Measurements from ENCODE around the gene KCNQ1. TPM values are rescaled to one million over a fixed set of nuclear protein-coding genes. Genes with fewer than 3 reads are reported as not detected.
A peak's percentile ranks its signal among the peaks of the same experiment; 100 is the strongest.

The KCNQ1 gene
- total and polyA plus RNA-seq, 4 donors: 15.4 to 41.7 (median 26.2) TPM

GRCh38 chr11:2521081-2521732 lies 76.4 kb downstream of the KCNQ1 start:
- TF ChIP-seq CTCF (IDR thresholded peaks at IDR 0.05; ENCODE audit: control extremely low read depth, extremely low read depth): no peak
- no peaks in the 10 kb centered on the region for H3K36me3 ChIP-seq (ENCODE audit: control insufficient read depth in 4 of 4, insufficient read depth in 4 of 4, low read length in 4 of 4)
- no peak overlapping the region for H3K27ac ChIP-seq (ENCODE audit: low read depth in 1 of 2, low read length in 1 of 2)
- 86 to 90% methylated on average over 26 of the region's 26 CpGs for WGBS, 2 donors
- no peak overlapping the region for H3K4me3 ChIP-seq
- no peaks in the 10 kb centered on the region for H3K9me3 ChIP-seq (ENCODE audit: control insufficient read depth in 4 of 4, insufficient read depth in 3 of 4, low read length in 3 of 4)
- H3K9ac ChIP-seq (ENCODE audit: insufficient read depth in 1 of 2, low read length in 2 of 2): no peak overlapping the region
- ATAC-seq (ENCODE audit: insufficient read depth, low FRiP score): no peak
- no peak for DNase-seq
- H3K4me1 ChIP-seq (ENCODE audit: control insufficient read depth in 5 of 5, insufficient read depth in 5 of 5, low read length in 5 of 5): peaks cover 0 to 2% (median 0%) of the 10 kb centered on the region in 5 donors
- no peaks in the 10 kb centered on the region for H3K27me3 ChIP-seq (ENCODE audit: control insufficient read depth in 3 of 3, insufficient read depth in 3 of 3, low read length in 2 of 3)

- no peak for ATAC-seq (ENCODE audit: insufficient read depth, low FRiP score)
- WGBS, 2 donors: 91 to 93% methylated on average over 33 to 35 of the region's 35 CpGs
- Histone ChIP-seq H3K9me3 (ENCODE audit: control insufficient read depth in 4 of 4, insufficient read depth in 3 of 4, low read length in 3 of 4) (no peaks in the 10 kb centered on the region), H3K27me3 (ENCODE audit: control insufficient read depth in 3 of 3, insufficient read depth in 3 of 3, low read length in 2 of 3) (no peaks in the 10 kb centered on the region), H3K4me1 (ENCODE audit: control insufficient read depth in 5 of 5, insufficient read depth in 5 of 5, low read length in 5 of 5) (peaks cover 0 to 2% (median 0%) of the 10 kb centered on the region in 5 donors), H3K36me3 (ENCODE audit: control insufficient read depth in 4 of 4, insufficient read depth in 4 of 4, low read length in 4 of 4) (no peaks in the 10 kb centered on the region), H3K27ac (ENCODE audit: low read depth in 1 of 2, low read length in 1 of 2) (no peak overlapping the region), H3K4me3 (no peak overlapping the region), H3K9ac (ENCODE audit: insufficient read depth in 1 of 2, low read length in 2 of 2) (no peak overlapping the region)
- DNase-seq: peak in 1 of 3 donors; percentile 11
- no peak for TF ChIP-seq CTCF (IDR thresholded peaks at IDR 0.05; ENCODE audit: control extremely low read depth, extremely low read depth)
These were observed 77.2 kb downstream of the KCNQ1 start for GRCh38 chr11:2521733-2522630.

- no peak for TF ChIP-seq CTCF (IDR thresholded peaks at IDR 0.05; ENCODE audit: control extremely low read depth, extremely low read depth)
- H3K36me3 ChIP-seq (ENCODE audit: control insufficient read depth in 4 of 4, insufficient read depth in 4 of 4, low read length in 4 of 4): no peaks in the 10 kb centered on the region
- ATAC-seq (ENCODE audit: insufficient read depth, low FRiP score) (no peak), DNase-seq (peak in 1 of 3 donors; percentile 6)
- no peaks in the 10 kb centered on the region for H3K9me3 ChIP-seq (ENCODE audit: control insufficient read depth in 4 of 4, insufficient read depth in 3 of 4, low read length in 3 of 4)
- WGBS, 2 donors: 91 to 93% methylated on average over 17 of the region's 17 CpGs
- H3K4me1 ChIP-seq (ENCODE audit: control insufficient read depth in 5 of 5, insufficient read depth in 5 of 5, low read length in 5 of 5): peaks cover 0 to 2% (median 0%) of the 10 kb centered on the region in 5 donors
- H3K4me3 ChIP-seq: no peak overlapping the region
- no peaks in the 10 kb centered on the region for H3K27me3 ChIP-seq (ENCODE audit: control insufficient read depth in 3 of 3, insufficient read depth in 3 of 3, low read length in 2 of 3)
- no peak overlapping the region for H3K27ac ChIP-seq (ENCODE audit: low read depth in 1 of 2, low read length in 1 of 2)
- no peak overlapping the region for H3K9ac ChIP-seq (ENCODE audit: insufficient read depth in 1 of 2, low read length in 2 of 2)
These were observed 77.9 kb downstream of the KCNQ1 start for GRCh38 chr11:2522631-2523255.
